H9 (cell line): ENCODE data around the gene JAK1. TPM values are rescaled to one million over a fixed set of nuclear protein-coding genes. Genes with fewer than 3 reads are reported as not detected.

ENCODE experiments used
- DNase-seq: peaks from one replicate; pipeline ENCODE4 v3.0.0-alpha.2; 2017
- H2AFZ ChIP-seq: one replicate; pipeline ENCODE4 v1.6.1; 2013; ENCODE audit warnings: mild to moderate bottlenecking, low read length, control low read depth, moderate library complexity
- H2AK5ac ChIP-seq: 2 replicates; pipeline ENCODE4 v1.6.1; 2013; ENCODE audit warnings: low read length, control low read depth, mixed read lengths; ENCODE audit not compliant: insufficient read length
- H2BK120ac ChIP-seq: one replicate; pipeline ENCODE4 v1.6.1; 2013; ENCODE audit warnings: low read depth, mild to moderate bottlenecking, low read length, control low read depth, inconsistent platforms; ENCODE audit not compliant: poor library complexity, severe bottlenecking
- H2BK12ac ChIP-seq: 2 replicates; pipeline ENCODE4 v1.6.1; 2013; ENCODE audit warnings: low read length, control low read depth, mixed read lengths, low read depth; ENCODE audit not compliant: insufficient read length
- H2BK15ac ChIP-seq: 2 replicates; pipeline ENCODE4 v1.6.1; 2013; ENCODE audit warnings: low read depth, low read length, control low read depth
- H2BK20ac ChIP-seq: one replicate; pipeline ENCODE4 v1.6.1; 2013; ENCODE audit warnings: low read depth, mild to moderate bottlenecking, low read length, control low read depth, inconsistent platforms; ENCODE audit not compliant: poor library complexity, severe bottlenecking
- H2BK5ac ChIP-seq: 2 replicates; pipeline ENCODE4 v1.6.1; 2013; ENCODE audit warnings: low read length, control low read depth, mixed read lengths; ENCODE audit not compliant: insufficient read length
- H3K14ac ChIP-seq: 2 replicates; pipeline ENCODE4 v1.6.1; 2013; ENCODE audit warnings: low read length, control low read depth; ENCODE audit not compliant: insufficient read depth
- H3K18ac ChIP-seq: 2 replicates; pipeline ENCODE4 v1.6.1; 2013; ENCODE audit warnings: low read depth, mild to moderate bottlenecking, mixed read lengths, low read length, control low read depth; ENCODE audit not compliant: insufficient read length
- H3K23ac ChIP-seq: 2 replicates; pipeline ENCODE4 v1.6.1; 2013; ENCODE audit warnings: low read length, control low read depth, mixed read lengths, low read depth; ENCODE audit not compliant: insufficient read length
- H3K23me2 ChIP-seq: 2 replicates; pipeline ENCODE4 v1.6.1; 2013; ENCODE audit warnings: low read depth, mild to moderate bottlenecking, mixed read lengths, low read length, control low read depth; ENCODE audit not compliant: insufficient read length, poor library complexity, severe bottlenecking
- H3K27ac ChIP-seq: 2 replicates; pipeline ENCODE4 v1.5.1; 2013; ENCODE audit warnings: low read length, control low read depth, mixed read lengths, low read depth; ENCODE audit not compliant: insufficient read length
- H3K27me3 ChIP-seq: 2 replicates; pipeline ENCODE4 v1.6.1; 2013; ENCODE audit warnings: low read length, control low read depth, inconsistent platforms; ENCODE audit not compliant: insufficient read depth
- H3K4ac ChIP-seq: 2 replicates; pipeline ENCODE4 v1.6.1; 2013; ENCODE audit warnings: low read depth, mild to moderate bottlenecking, control low read depth, inconsistent platforms, low read length, moderate library complexity
- H3K4me1 ChIP-seq: 2 replicates; pipeline ENCODE4 v1.6.1; 2013; ENCODE audit warnings: low read length, control low read depth, inconsistent platforms; ENCODE audit not compliant: insufficient read depth
- H3K4me2 ChIP-seq: 2 replicates; pipeline ENCODE4 v1.6.1; 2013; ENCODE audit warnings: low read length, control low read depth, mixed read lengths; ENCODE audit not compliant: insufficient read length, insufficient read depth
- H3K56ac ChIP-seq: 2 replicates; pipeline ENCODE4 v1.6.1; 2013; ENCODE audit warnings: low read depth, mild to moderate bottlenecking, mixed read lengths, low read length, control low read depth; ENCODE audit not compliant: insufficient read length
- H3K79me1 ChIP-seq: 2 replicates; pipeline ENCODE4 v1.6.1; 2013; ENCODE audit warnings: low read depth, mild to moderate bottlenecking, moderate library complexity, low read length, control low read depth, inconsistent platforms; ENCODE audit not compliant: insufficient read depth, poor library complexity, severe bottlenecking
- H3K79me2 ChIP-seq: 2 replicates; pipeline ENCODE4 v1.6.1; 2013; ENCODE audit warnings: low read length, control low read depth, inconsistent platforms; ENCODE audit not compliant: insufficient read depth
- H3K9ac ChIP-seq: 2 replicates; pipeline ENCODE4 v1.6.1; 2013; ENCODE audit warnings: low read length, control low read depth, mixed read lengths; ENCODE audit not compliant: insufficient read length; ENCODE audit errors: extremely low read depth
- H3K9me3 ChIP-seq: one replicate; pipeline ENCODE4 v1.6.1; 2013; ENCODE audit warnings: low read depth, low read length, inconsistent platforms; ENCODE audit not compliant: control insufficient read depth
- H3T11ph ChIP-seq: one replicate; pipeline ENCODE4 v1.6.1; 2013; ENCODE audit warnings: mild to moderate bottlenecking, low read length, control low read depth, inconsistent platforms
- H4K20me1 ChIP-seq: one replicate; pipeline ENCODE4 v1.6.1; 2013; ENCODE audit not compliant: control insufficient read depth, insufficient read length, insufficient read depth
- H4K5ac ChIP-seq: 2 replicates; pipeline ENCODE4 v1.6.1; 2013; ENCODE audit warnings: low read depth, mild to moderate bottlenecking, mixed read lengths, low read length, control low read depth; ENCODE audit not compliant: insufficient read length
- H4K8ac ChIP-seq: replicated peaks from 2 replicates; pipeline ENCODE4 v1.6.1; 2013; ENCODE audit warnings: low read length, control low read depth, mixed read lengths, low read depth; ENCODE audit not compliant: insufficient read length
- H4K91ac ChIP-seq: 2 replicates; pipeline ENCODE4 v1.6.1; 2013; ENCODE audit warnings: low read depth, mild to moderate bottlenecking, moderate library complexity, mixed read lengths, low read length, control low read depth; ENCODE audit not compliant: insufficient read length
- H3K27ac Mint-ChIP-seq, 3 experiments: 2 replicates in 2 of 3; 3 replicates in 1 of 3; pipeline ENCODE4 v1.8.0; 2020 to 2021; ENCODE audit warnings: mixed read lengths in 3 of 3, mild to moderate bottlenecking in 1 of 3, moderate library complexity in 1 of 3
- H3K27me3 Mint-ChIP-seq: 2 replicates; pipeline ENCODE4 v1.8.0; 2021; ENCODE audit warnings: low read depth, mild to moderate bottlenecking, moderate library complexity, mixed read lengths
- H3K36me3 Mint-ChIP-seq, 3 experiments: 2 replicates in 2 of 3; 3 replicates in 1 of 3; pipeline ENCODE4 v1.8.0; 2020 to 2021; ENCODE audit warnings: low read depth in 3 of 3, mixed read lengths in 3 of 3; ENCODE audit not compliant: insufficient read depth in 1 of 3
- H3K4me1 Mint-ChIP-seq, 2 experiments: 2 replicates each; pipeline ENCODE4 v1.8.0; 2020; ENCODE audit warnings: mixed read lengths in 2 of 2
- H3K4me3 Mint-ChIP-seq, 2 experiments: 2 replicates in 1 of 2; 3 replicates in 1 of 2; pipeline ENCODE4 v1.8.0; 2020 to 2021; ENCODE audit warnings: mild to moderate bottlenecking in 2 of 2, mixed read lengths in 2 of 2, moderate library complexity in 1 of 2
- H3K9me3 Mint-ChIP-seq, 2 experiments: 2 replicates in 1 of 2; 3 replicates in 1 of 2; pipeline ENCODE4 v1.8.0; 2020; ENCODE audit warnings: mild to moderate bottlenecking in 2 of 2, mixed read lengths in 2 of 2, moderate library complexity in 1 of 2
- WGBS: extraction: QIAGEN DNeasy Blood & Tissue Kit; methylation state at CpG from one replicate; pipeline ENCODE4 v1.1.7; 2013; ENCODE audit warnings: missing lambda C conversion rate, low lambda C conversion rate, mixed read lengths; ENCODE audit not compliant: insufficient read length; ENCODE audit errors: extremely low coverage; 5-methylcytosine and 5-hydroxymethylcytosine counted together
- total RNA-seq: library from RNA; stranded (reverse); gene quantifications from 2 replicates; pipeline ENCODE4 v1.2.1, GENCODE V29; 2021
- TF ChIP-seq, protein P1 (sequence below): fragments of 200-600 bp; sonication (generic); conservative IDR thresholded peaks from 3 replicates; pipeline ENCODE4 v1.8.0; 2021; ENCODE audit warnings: antibody characterized with exemption, mild to moderate bottlenecking

JAK1 gene
- total RNA-seq, 1 experiment from 2014 or later, result 12.8 TPM

DNA sequence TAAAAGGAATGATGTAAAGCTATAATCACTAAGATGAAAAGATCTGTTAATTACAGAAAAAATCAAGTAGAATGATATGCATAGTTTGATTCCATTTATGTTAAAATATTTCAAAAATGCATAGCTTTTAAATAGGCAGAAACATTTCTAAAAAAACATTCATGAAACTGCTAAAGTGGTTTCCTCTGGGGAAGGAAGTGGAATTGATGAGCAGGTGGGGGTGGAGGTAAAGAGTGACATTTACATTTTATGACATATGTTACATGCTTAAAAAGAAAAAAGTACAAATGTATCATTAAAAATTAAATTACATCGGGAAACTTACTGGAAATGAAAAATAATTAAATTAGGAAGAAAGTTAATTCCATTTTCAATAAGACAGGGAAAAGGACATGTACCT lies 42.8 kb upstream of the JAK1 start:
- no peaks in the 10 kb centered on the region for H3K79me1 ChIP-seq
- Mint-ChIP-seq H3K27ac (no peak overlapping the region), H3K4me1 (no peaks in the 10 kb centered on the region), H3K27me3 (peaks cover 17% of the 10 kb centered on the region), H3K36me3 (peaks cover 0 to 3% (median 0%) of the 10 kb centered on the region in 3 experiments; a peak in 1 of 7 replicates), H3K9me3 (no peaks in the 10 kb centered on the region), H3K4me3 (no peak overlapping the region)
- H3K14ac ChIP-seq, result no peak overlapping the region
- H3K4me2 ChIP-seq, result no peak overlapping the region
- no peak overlapping the region for H2BK120ac ChIP-seq
- H3K9me3 ChIP-seq, result no peaks in the 10 kb centered on the region
- DNase-seq, result no peak
- no peak overlapping the region for H2BK12ac ChIP-seq
- H2BK15ac ChIP-seq, result no peak overlapping the region
- H3K23me2 ChIP-seq, result no peaks in the 10 kb centered on the region
- no peak overlapping the region for H2BK5ac ChIP-seq
- no peak overlapping the region for H3K27ac ChIP-seq
- H2AFZ ChIP-seq, result no peak overlapping the region
- H3K4ac ChIP-seq, result no peak overlapping the region
- no peak overlapping the region for H2BK20ac ChIP-seq
- H4K91ac ChIP-seq, result no peak overlapping the region
- no peaks in the 10 kb centered on the region for H3K4me1 ChIP-seq
- no peak overlapping the region for H3T11ph ChIP-seq
- no peak overlapping the region for H4K5ac ChIP-seq
- no CpG with 5 or more reads among the region's 1 CpG for WGBS
- no peak overlapping the region for H3K18ac ChIP-seq
- no peaks in the 10 kb centered on the region for H3K79me2 ChIP-seq
- H3K27me3 ChIP-seq, result peaks cover 4% of the 10 kb centered on the region; the same call in 1 of the 2 replicates
- no peak overlapping the region for H3K23ac ChIP-seq
- TF ChIP-seq, protein P1, sequence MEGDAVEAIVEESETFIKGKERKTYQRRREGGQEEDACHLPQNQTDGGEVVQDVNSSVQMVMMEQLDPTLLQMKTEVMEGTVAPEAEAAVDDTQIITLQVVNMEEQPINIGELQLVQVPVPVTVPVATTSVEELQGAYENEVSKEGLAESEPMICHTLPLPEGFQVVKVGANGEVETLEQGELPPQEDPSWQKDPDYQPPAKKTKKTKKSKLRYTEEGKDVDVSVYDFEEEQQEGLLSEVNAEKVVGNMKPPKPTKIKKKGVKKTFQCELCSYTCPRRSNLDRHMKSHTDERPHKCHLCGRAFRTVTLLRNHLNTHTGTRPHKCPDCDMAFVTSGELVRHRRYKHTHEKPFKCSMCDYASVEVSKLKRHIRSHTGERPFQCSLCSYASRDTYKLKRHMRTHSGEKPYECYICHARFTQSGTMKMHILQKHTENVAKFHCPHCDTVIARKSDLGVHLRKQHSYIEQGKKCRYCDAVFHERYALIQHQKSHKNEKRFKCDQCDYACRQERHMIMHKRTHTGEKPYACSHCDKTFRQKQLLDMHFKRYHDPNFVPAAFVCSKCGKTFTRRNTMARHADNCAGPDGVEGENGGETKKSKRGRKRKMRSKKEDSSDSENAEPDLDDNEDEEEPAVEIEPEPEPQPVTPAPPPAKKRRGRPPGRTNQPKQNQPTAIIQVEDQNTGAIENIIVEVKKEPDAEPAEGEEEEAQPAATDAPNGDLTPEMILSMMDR, result no peak
- H3K9ac ChIP-seq, result no peak overlapping the region
- H4K20me1 ChIP-seq, result no peaks in the 10 kb centered on the region
- no peak overlapping the region for H2AK5ac ChIP-seq
- H4K8ac ChIP-seq, result no peak overlapping the region
- no peak overlapping the region for H3K56ac ChIP-seq
